Transverse colon (tissue), 4 donors: ENCODE measurements around the gene GNA14.

Source experiments
- CTCF ChIP-seq, 5 experiments: fragments of 200-600 bp in 3 of 5; fragments of 450-650 bp in 2 of 5; sonication (generic) in 3 of 5; IDR thresholded peaks; 1 replicate in 2 of 5; 2 replicates in 3 of 5; pipeline ENCODE4 v1.5.1; 2016 to 2017; ENCODE audit warnings: antibody characterized with exemption in 5 of 5, inconsistent platforms in 3 of 5, mild to moderate bottlenecking in 2 of 5, moderate library complexity in 1 of 5
- EP300 ChIP-seq: sonication (generic); formaldehyde crosslinking; IDR thresholded peaks from one replicate; pipeline ENCODE4 v1.6.1; 2017; ENCODE audit warnings: antibody characterized with exemption, low read depth
- POLR2A ChIP-seq: fragments of 450-650 bp; IDR thresholded peaks from one replicate; pipeline ENCODE4 v1.6.1; 2016; ENCODE audit warnings: antibody characterized with exemption, mild to moderate bottlenecking, moderate library complexity
- POLR2AphosphoS5 ChIP-seq, 3 donors: sonication (generic); formaldehyde crosslinking; IDR thresholded peaks; one replicate each; pipeline ENCODE4 v1.6.1; 2016; ENCODE audit warnings: antibody characterized with exemption in 3 of 3

DNA sequence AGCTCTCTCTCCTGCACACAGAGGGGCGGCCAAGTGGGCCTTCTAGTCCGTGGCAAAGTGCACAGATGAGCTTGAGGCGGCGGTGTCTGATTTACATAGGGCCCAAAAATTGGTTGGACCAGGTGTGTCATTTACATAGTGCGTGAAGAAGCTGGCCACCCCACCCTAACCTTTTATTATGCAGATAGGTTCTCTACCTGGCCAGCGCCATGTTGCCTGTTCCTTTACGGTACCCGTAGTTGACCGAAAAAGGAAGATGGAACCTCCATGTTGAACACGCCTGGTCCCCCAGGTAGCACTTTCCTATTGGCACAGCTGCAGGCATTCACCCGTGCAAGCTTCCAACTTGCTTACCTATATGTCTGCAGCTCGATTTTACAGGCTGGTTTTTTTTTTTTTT is 61.5 kb downstream of the GNA14 start:
- no peak for TF ChIP-seq CTCF (IDR thresholded peaks at IDR 0.05)
- no peak for TF ChIP-seq EP300
- no peak for TF ChIP-seq POLR2AphosphoS5 (IDR thresholded peaks at IDR 0.05)
- TF ChIP-seq POLR2A: no peak
